ENCODE results near the gene TOMM5. TPM values are rescaled to one million over a fixed set of nuclear protein-coding genes. Genes with fewer than 3 reads are reported as not detected.
"Not testable (repeated sequence)": the region's sequence is repeated elsewhere in the genome, so short reads cannot be mapped to it uniquely, and the experiment has no call there.

The TOMM5 gene
- total and polyA plus RNA-seq, 3 donors from 2014 or later, result 96.5 to 126 (median 113) TPM

- TF ChIP-seq, protein P1, sequence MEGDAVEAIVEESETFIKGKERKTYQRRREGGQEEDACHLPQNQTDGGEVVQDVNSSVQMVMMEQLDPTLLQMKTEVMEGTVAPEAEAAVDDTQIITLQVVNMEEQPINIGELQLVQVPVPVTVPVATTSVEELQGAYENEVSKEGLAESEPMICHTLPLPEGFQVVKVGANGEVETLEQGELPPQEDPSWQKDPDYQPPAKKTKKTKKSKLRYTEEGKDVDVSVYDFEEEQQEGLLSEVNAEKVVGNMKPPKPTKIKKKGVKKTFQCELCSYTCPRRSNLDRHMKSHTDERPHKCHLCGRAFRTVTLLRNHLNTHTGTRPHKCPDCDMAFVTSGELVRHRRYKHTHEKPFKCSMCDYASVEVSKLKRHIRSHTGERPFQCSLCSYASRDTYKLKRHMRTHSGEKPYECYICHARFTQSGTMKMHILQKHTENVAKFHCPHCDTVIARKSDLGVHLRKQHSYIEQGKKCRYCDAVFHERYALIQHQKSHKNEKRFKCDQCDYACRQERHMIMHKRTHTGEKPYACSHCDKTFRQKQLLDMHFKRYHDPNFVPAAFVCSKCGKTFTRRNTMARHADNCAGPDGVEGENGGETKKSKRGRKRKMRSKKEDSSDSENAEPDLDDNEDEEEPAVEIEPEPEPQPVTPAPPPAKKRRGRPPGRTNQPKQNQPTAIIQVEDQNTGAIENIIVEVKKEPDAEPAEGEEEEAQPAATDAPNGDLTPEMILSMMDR (IDR thresholded peaks at IDR 0.05), result no peak
- TF ChIP-seq POLR2A (IDR thresholded peaks at IDR 0.05), result no peak
- intact Hi-C loops (cut with DNase I; ENCODE audit: low total_unique reads), result no loop called here
- Histone ChIP-seq H3K36me3 (ENCODE audit: low read depth, missing control alignments) (no peaks in the 10 kb centered on the region), H3K27ac (no peak overlapping the region), H3K27me3 (no peaks in the 10 kb centered on the region), H3K4me1 (no peaks in the 10 kb centered on the region), H3K9me3 (no peaks in the 10 kb centered on the region), H3K4me3 (no peak overlapping the region)
- no peak for DNase-seq
Measured at GRCh38 chr9:37608250-37608649, 15.9 kb upstream of the TOMM5 start.

DNA sequence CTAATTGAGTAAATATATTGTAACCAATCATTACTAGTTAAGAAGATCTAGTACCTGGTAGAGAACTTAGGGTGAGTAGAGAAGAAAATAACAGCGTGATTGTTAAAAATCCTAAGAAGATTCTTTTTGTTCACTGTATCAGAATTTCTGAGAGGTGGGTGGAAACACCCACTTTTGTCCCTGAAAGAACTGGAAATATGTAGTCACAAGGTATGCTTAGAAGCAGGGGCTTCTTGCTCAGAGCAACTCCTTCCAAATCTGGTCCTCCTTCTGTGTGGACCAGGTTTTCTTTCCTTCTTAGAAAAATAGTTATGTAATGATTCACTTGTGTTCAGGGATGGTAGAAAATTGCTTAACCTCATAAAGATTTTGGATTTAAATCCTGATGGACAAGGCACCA is 11.9 kb upstream of the TOMM5 start:
- WGBS, 2 donors, result 60 to 74% methylated on average over 1 of the region's 1 CpG
- no peak overlapping the region for H3K27ac ChIP-seq
- intact Hi-C loops (cut with DNase I; ENCODE audit: low total_unique reads), result no loop called here
- no peaks in the 10 kb centered on the region for H3K36me3 ChIP-seq (ENCODE audit: low read depth, missing control alignments)
- H3K4me1 ChIP-seq, result no peaks in the 10 kb centered on the region
- DNase-seq, result no peak
- no peaks in the 10 kb centered on the region for H3K27me3 ChIP-seq
- no peaks in the 10 kb centered on the region for H3K9me3 ChIP-seq
- H3K4me3 ChIP-seq, result no peak overlapping the region
- TF ChIP-seq, protein P1 (IDR thresholded peaks at IDR 0.05), result no peak
- no peak for TF ChIP-seq POLR2A (IDR thresholded peaks at IDR 0.05)

- 76 to 78% methylated on average over 5 of the region's 5 CpGs for WGBS, 2 donors
- no peak for TF ChIP-seq POLR2A (IDR thresholded peaks at IDR 0.05)
- TF ChIP-seq, protein P1 (IDR thresholded peaks at IDR 0.05), result no peak
- Histone ChIP-seq H3K27ac (no peak overlapping the region), H3K9me3 (no peaks in the 10 kb centered on the region), H3K4me3 (no peak overlapping the region), H3K36me3 (ENCODE audit: low read depth, missing control alignments) (no peaks in the 10 kb centered on the region), H3K4me1 (no peaks in the 10 kb centered on the region), H3K27me3 (no peaks in the 10 kb centered on the region)
- no peak for DNase-seq
- intact Hi-C loops (cut with DNase I; ENCODE audit: low total_unique reads), result no loop called here
Measured at GRCh38 chr9:37602817-37603216, 10.4 kb upstream of the TOMM5 start.

DNA sequence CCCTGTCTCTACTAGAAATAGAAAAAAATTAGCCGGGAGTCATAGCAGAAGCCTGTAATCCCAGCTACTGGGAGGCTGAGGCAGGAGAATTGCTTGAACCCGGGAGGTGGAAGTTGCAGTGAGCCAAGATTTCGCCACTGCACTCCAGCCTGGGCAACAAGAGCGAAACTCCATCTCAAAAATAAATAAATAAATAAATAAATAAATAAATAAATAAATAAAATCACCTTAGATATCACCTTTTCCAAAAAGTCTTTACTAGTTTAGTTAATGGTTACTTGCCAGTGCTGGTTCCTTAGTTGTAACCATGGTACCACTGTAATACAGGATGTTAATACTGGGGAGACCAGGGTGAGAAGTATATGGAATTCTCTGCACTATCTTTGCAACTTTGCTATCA is 9.7 kb upstream of the TOMM5 start:
- H3K4me1 ChIP-seq; DNase-seq; H3K9me3 ChIP-seq; H3K4me3 ChIP-seq; intact Hi-C loops (cut with DNase I; ENCODE audit: low total_unique reads); H3K36me3 ChIP-seq (ENCODE audit: low read depth, missing control alignments); H3K27me3 ChIP-seq; H3K27ac ChIP-seq: not testable (repeated sequence)
- 95 to 96% methylated on average over 4 of the region's 4 CpGs for WGBS, 2 donors

DNA sequence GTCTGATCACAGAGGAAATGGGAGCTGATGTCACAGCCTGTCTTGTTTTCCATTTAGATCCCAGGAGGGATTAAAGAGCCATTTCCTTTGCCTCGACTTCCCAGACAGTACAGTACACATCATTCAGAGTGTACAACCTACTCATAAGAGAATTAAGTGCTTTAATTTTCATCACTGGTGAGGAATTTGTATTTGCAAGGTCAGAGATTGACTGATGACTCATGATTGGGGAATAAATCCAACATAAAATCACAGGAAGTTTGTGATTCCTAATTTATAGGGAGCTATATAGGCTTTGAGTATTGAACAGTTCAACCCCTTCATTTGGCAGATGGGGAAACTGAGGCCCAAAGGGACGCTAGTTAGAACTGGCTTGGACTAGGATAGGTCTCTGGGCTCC is 4.1 kb upstream of the TOMM5 start:
- no peaks in the 10 kb centered on the region for H3K27me3 ChIP-seq
- 77 to 82% methylated on average over 2 of the region's 2 CpGs for WGBS, 2 donors
- intact Hi-C loops (cut with DNase I; ENCODE audit: low total_unique reads), result no loop called here
- H3K4me3 ChIP-seq, result no peak overlapping the region
- no peaks in the 10 kb centered on the region for H3K36me3 ChIP-seq (ENCODE audit: low read depth, missing control alignments)
- H3K4me1 ChIP-seq, result no peaks in the 10 kb centered on the region
- H3K27ac ChIP-seq, result no peak overlapping the region
- TF ChIP-seq POLR2A (IDR thresholded peaks at IDR 0.05), result no peak
- TF ChIP-seq, protein P1 (IDR thresholded peaks at IDR 0.05), result no peak
- H3K9me3 ChIP-seq, result no peaks in the 10 kb centered on the region
- no peak for DNase-seq

Measured in testis (tissue), 3 donors.